Endothelial cell of umbilical vein (primary cell): ENCODE results near the gene GLRA1. TPM values are rescaled to one million over a fixed set of nuclear protein-coding genes. Genes with fewer than 3 reads are reported as not detected.

Experiments
- BruUV-seq: library from RNA; stranded (reverse); fragments of 400-500 nt; replicated peaks from 2 replicates; lab custom pipeline; 2021; lab: Mats Ljungman, UMichigan
- CTCF ChIA-PET: fragments of 300-600, 350-600 bp; sonication (Branson Sonifier 250); formaldehyde crosslinking; loops from one replicate; lab custom pipeline; 2021; ENCODE audit warnings: antibody characterized with exemption, inconsistent platforms; lab: Charles Lee
- POLR2A ChIA-PET: fragments of 300-600, 350-600 bp; sonication (Branson Sonifier 250); formaldehyde crosslinking; loops from one replicate; lab custom pipeline; 2021; ENCODE audit warnings: antibody characterized with exemption, inconsistent platforms; lab: Charles Lee
- DNase-seq: peaks from one replicate; pipeline ENCODE4 v3.0.0-alpha.2; 2011; ENCODE audit warnings: low read depth, low spot score
- FAIRE-seq: peaks from 2 replicates; lab custom pipeline; 2011; peaks lifted over from hg19 to GRCh38; lab: Jason Lieb, UNC
- H2AFZ ChIP-seq: 2 replicates; pipeline ENCODE4 v1.6.0; 2012; ENCODE audit warnings: low read depth, low read length, control low read depth, inconsistent platforms
- H3K27ac ChIP-seq: 2 replicates; pipeline ENCODE4 v1.5.1; 2011; ENCODE audit warnings: low read depth, mild to moderate bottlenecking, control low read depth, low read length, moderate library complexity; ENCODE audit not compliant: insufficient read depth
- H3K27me3 ChIP-seq, 2 experiments: 2 replicates each; pipeline versions ENCODE4 v1.6.0 to v1.6.1; 2011; ENCODE audit warnings: low read length in 2 of 2, mixed read lengths in 1 of 2; ENCODE audit not compliant: control insufficient read depth in 2 of 2, insufficient read depth in 2 of 2
- H3K36me3 ChIP-seq, 2 experiments: 2 replicates in 1 of 2; 3 replicates in 1 of 2; pipeline ENCODE4 v1.5.1; 2011; ENCODE audit warnings: low read length in 2 of 2, mild to moderate bottlenecking in 1 of 2, moderate library complexity in 1 of 2; ENCODE audit not compliant: control insufficient read depth in 2 of 2, insufficient read depth in 2 of 2; ENCODE audit errors: extremely low read depth in 1 of 2
- H3K4me1 ChIP-seq: 3 replicates; pipeline ENCODE4 v1.5.1; 2011; ENCODE audit warnings: mild to moderate bottlenecking, low read length; ENCODE audit not compliant: control insufficient read depth, insufficient read depth; ENCODE audit errors: extremely low read depth
- H3K4me2 ChIP-seq: 2 replicates; pipeline ENCODE4 v1.6.1; 2011; ENCODE audit warnings: low read length, control low read depth, mixed read lengths; ENCODE audit not compliant: insufficient read depth
- H3K4me3 ChIP-seq, 3 experiments: fragments of 200-600 bp in 1 of 3; sonication (generic), shearing (Covaris generic) in 1 of 3; replicated peaks in 1 of 3; 2 replicates each; pipeline ENCODE4 v1.5.1; 2011 to 2016; ENCODE audit warnings: control low read depth in 3 of 3, low read length in 3 of 3, mild to moderate bottlenecking in 2 of 3, inconsistent platforms in 1 of 3, low read depth in 1 of 3, moderate library complexity in 1 of 3; ENCODE audit not compliant: insufficient read depth in 1 of 3
- H3K79me2 ChIP-seq: 2 replicates; pipeline ENCODE4 v1.6.0; 2012; ENCODE audit warnings: low read length, inconsistent platforms; ENCODE audit not compliant: control insufficient read depth, insufficient read depth
- H3K9ac ChIP-seq: replicated peaks from 2 replicates; pipeline ENCODE3; 2011; ENCODE audit warnings: low read length, control low read depth; ENCODE audit not compliant: insufficient read depth; ENCODE audit errors: extremely low read depth
- H3K9me1 ChIP-seq: replicated peaks from 3 replicates; pipeline ENCODE4 v1.6.0; 2011; ENCODE audit warnings: mild to moderate bottlenecking, low read length; ENCODE audit not compliant: control insufficient read depth, insufficient read depth; ENCODE audit errors: extremely low read depth
- H3K9me3 ChIP-seq: replicated peaks from 2 replicates; pipeline ENCODE4 v1.5.1; 2012; ENCODE audit warnings: low read length, inconsistent platforms; ENCODE audit not compliant: control insufficient read depth, insufficient read depth
- H4K20me1 ChIP-seq: replicated peaks from 2 replicates; pipeline ENCODE3; 2011; ENCODE audit warnings: mild to moderate bottlenecking, low read length; ENCODE audit not compliant: control insufficient read depth, insufficient read depth; ENCODE audit errors: extremely low read depth
- CTCF ChIP-seq, 2 donors: IDR thresholded peaks; 1 replicate in 1 of 2; 2 replicates in 1 of 2; pipeline ENCODE4 v1.5.1; 2011; ENCODE audit warnings: low read length in 2 of 2, mild to moderate bottlenecking in 2 of 2, moderate library complexity in 2 of 2, control low read depth in 1 of 2, inconsistent platforms in 1 of 2, low read depth in 1 of 2; ENCODE audit not compliant: insufficient read depth in 1 of 2; ENCODE audit errors: extremely low read depth in 1 of 2
- EZH2 ChIP-seq: IDR thresholded peaks from 2 replicates; pipeline ENCODE4 v1.6.1; 2012; ENCODE audit warnings: borderline replicate concordance, low read depth, mild to moderate bottlenecking, moderate library complexity, low read length, inconsistent platforms; ENCODE audit not compliant: severe bottlenecking
- FOS ChIP-seq: IDR thresholded peaks from 2 replicates; pipeline ENCODE4 v1.6.1; 2011; ENCODE audit warnings: mild to moderate bottlenecking, low read length, moderate library complexity, borderline replicate concordance; ENCODE audit not compliant: insufficient read depth
- GATA2 ChIP-seq: IDR thresholded peaks from 2 replicates; pipeline ENCODE4 v1.7.0; 2011; ENCODE audit warnings: low read depth, mild to moderate bottlenecking, moderate library complexity, mixed read lengths, low read length; ENCODE audit not compliant: insufficient read length, insufficient read depth
- JUN ChIP-seq: IDR thresholded peaks from 2 replicates; pipeline ENCODE4 v1.6.1; 2011; ENCODE audit warnings: borderline replicate concordance, low read depth; ENCODE audit not compliant: insufficient read length, insufficient read depth
- MYC ChIP-seq: IDR thresholded peaks from one replicate; pipeline ENCODE4 v1.6.1; 2011; ENCODE audit warnings: mild to moderate bottlenecking, low read depth, low read length
- POLR2A ChIP-seq: IDR thresholded peaks from 2 replicates; pipeline ENCODE4 v1.6.1; 2012; ENCODE audit warnings: low read depth, mild to moderate bottlenecking, control low read depth, low read length
- POLR2AphosphoS5 ChIP-seq: IDR thresholded peaks from 2 replicates; pipeline ENCODE4 v1.6.1; 2012; ENCODE audit warnings: low read depth, mild to moderate bottlenecking, control low read depth, low read length, moderate library complexity; ENCODE audit not compliant: insufficient read depth
- dilution Hi-C: fragments of 300-500 bp; cut with MboI; formaldehyde crosslinking; loops from one replicate; pipeline ENCODE4 v1.15.0; 2019; ENCODE audit warnings: low sequenced_read_pairs; ENCODE audit not compliant: extremely low pct_ligation_motif_present
- intact Hi-C: fragments of 100-400 bp; cut with micrococcal nuclease; formaldehyde crosslinking; loops from one replicate; pipeline ENCODE4 v1.10.0; 2022
- polyA plus RNA-seq, 4 experiments: library from polyadenylated mRNA; depleted of rRNA in 3 of 4; stranded (reverse) in 3 of 4; unstranded in 1 of 4; fragments of >200 nt; gene quantifications; 2 replicates each; pipeline versions ENCODE4 v1.2.1 to v1.2.3, GENCODE V29; 2011 to 2012; ENCODE audit warnings: missing spikeins in 1 of 4
- total RNA-seq: library from RNA; stranded (reverse); gene quantifications from 2 replicates; pipeline ENCODE4 v1.2.3, GENCODE V29; 2021

GLRA1 gene
- total and polyA plus RNA-seq, 2 donors (not counting 3 experiments of a cell fraction or from before 2014, with no cell fraction given) = not detected

DNA sequence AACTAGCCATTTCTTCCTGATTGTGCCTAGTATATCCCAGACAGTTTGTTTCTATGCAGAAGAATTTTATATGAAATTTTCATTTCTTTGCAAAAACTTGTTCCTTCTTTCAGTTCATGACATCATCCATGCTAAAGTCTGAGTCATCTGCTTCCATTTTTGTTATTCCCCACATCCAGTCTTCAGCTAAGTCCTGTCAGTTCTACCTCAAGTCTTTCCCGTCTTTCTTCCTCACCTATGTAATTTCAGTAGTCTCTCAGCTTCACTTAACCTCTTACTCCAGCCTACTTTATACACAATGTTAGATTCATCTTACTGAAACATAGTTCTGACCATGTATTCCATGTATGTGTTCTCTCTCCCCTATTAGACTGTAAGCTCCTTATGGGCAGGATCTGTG lies 113.8 kb downstream of the GLRA1 start:
- Histone ChIP-seq H3K36me3 (peaks cover 7 to 29% of the 10 kb centered on the region in 2 experiments), H3K9me1 (no peaks in the 10 kb centered on the region), H3K9ac (no peak overlapping the region), H4K20me1 (peaks cover 4% of the 10 kb centered on the region), H3K27ac (no peak overlapping the region), H3K4me2 (no peak overlapping the region), H3K4me1 (no peaks in the 10 kb centered on the region), H2AFZ (no peak overlapping the region), H3K79me2 (peaks cover 39% of the 10 kb centered on the region), H3K9me3 (no peaks in the 10 kb centered on the region), H3K27me3 (no peaks in the 10 kb centered on the region), H3K4me3 (no peak overlapping the region)
- ChIA-PET CTCF (interaction anchor here (0.9 to 1.9 kb wide), 2 partner anchors 10 to 15 kb away, joined by 3 to 4 read pairs; no protein-coding TSS in a partner anchor), POLR2A (no interaction called here)
- no TSS peak for BruUV-seq
- intact Hi-C loops (no loop called here), dilution Hi-C loops (no loop called here)
- FAIRE-seq = no peak
- TF ChIP-seq EZH2 (no peak), GATA2 (no peak), CTCF (IDR thresholded peaks at IDR 0.05; ENCODE audit: extremely low read depth in 1 of 2, insufficient read depth in 1 of 2, low read depth in 1 of 2, low read length in 2 of 2) (no peak), MYC (no peak), POLR2A (no peak), FOS (no peak), JUN (no peak), POLR2AphosphoS5 (no peak)
- DNase-seq = no peak
